Lung (tissue), 12 donors: ENCODE data around the gene UST. TPM values are rescaled to one million over a fixed set of nuclear protein-coding genes. Genes with fewer than 3 reads are reported as not detected.
A peak's percentile ranks its signal among the peaks of the same experiment; 100 is the strongest.
"Not testable (repeated sequence)": the region's sequence is repeated elsewhere in the genome, so short reads cannot be mapped to it uniquely, and the experiment has no call there.

Experiments
- ATAC-seq: fragments of 200-7000 bp; cut with Tn5 transposase; one replicate; pipeline ENCODE4 v1.9.1; 2020; ENCODE audit warnings: moderate number of reproducible peaks; ENCODE audit not compliant: insufficient read depth, low FRiP score
- DNase-seq, 3 donors: peaks; one replicate each; pipeline ENCODE4 v3.0.0-alpha.2; 2013 to 2017
- H3K27ac ChIP-seq, 2 donors: one replicate each; pipeline ENCODE4 v1.5.1; 2013; ENCODE audit warnings: mild to moderate bottlenecking in 2 of 2, moderate library complexity in 2 of 2, control low read depth in 1 of 2, inconsistent platforms in 1 of 2, low read depth in 1 of 2, low read length in 1 of 2
- H3K27me3 ChIP-seq, 3 donors: one replicate each; pipeline ENCODE4 v1.5.1; 2013; ENCODE audit warnings: low read length in 2 of 3; ENCODE audit not compliant: control insufficient read depth in 3 of 3, insufficient read depth in 3 of 3
- H3K36me3 ChIP-seq, 4 donors: one replicate each; pipeline ENCODE4 v1.5.1; 2013; ENCODE audit warnings: low read length in 4 of 4, mild to moderate bottlenecking in 1 of 4, moderate library complexity in 1 of 4; ENCODE audit not compliant: control insufficient read depth in 4 of 4, insufficient read depth in 4 of 4
- H3K4me1 ChIP-seq, 5 donors: one replicate each; pipeline ENCODE4 v1.5.1; 2013; ENCODE audit warnings: low read length in 5 of 5, mild to moderate bottlenecking in 2 of 5, moderate library complexity in 1 of 5; ENCODE audit not compliant: control insufficient read depth in 5 of 5, insufficient read depth in 5 of 5
- H3K4me3 ChIP-seq: one replicate; pipeline ENCODE4 v1.5.1; 2013; ENCODE audit warnings: mild to moderate bottlenecking, control low read depth, moderate library complexity
- H3K9ac ChIP-seq, 2 donors: one replicate each; pipeline ENCODE4 v1.5.1; 2013; ENCODE audit warnings: low read length in 2 of 2, control low read depth in 1 of 2; ENCODE audit not compliant: insufficient read depth in 1 of 2
- H3K9me3 ChIP-seq, 4 donors: one replicate each; pipeline ENCODE4 v1.5.1; 2013; ENCODE audit warnings: low read length in 3 of 4, mild to moderate bottlenecking in 1 of 4, moderate library complexity in 1 of 4; ENCODE audit not compliant: control insufficient read depth in 4 of 4, insufficient read depth in 3 of 4
- WGBS, 2 donors: extraction: QIAGEN DNeasy Blood & Tissue Kit; methylation state at CpG; one replicate each; pipeline ENCODE4 v1.1.7; 2013; 5-methylcytosine and 5-hydroxymethylcytosine counted together
- polyA plus RNA-seq, 2 donors: library from polyadenylated mRNA; stranded (reverse); fragments of 200-250 nt; gene quantifications; one replicate each; pipeline ENCODE4 v1.2.1, GENCODE V29; 2013
- total RNA-seq, 2 donors: library from RNA; depleted of rRNA in 1 of 2; stranded (reverse); fragments of >200 nt in 1 of 2; gene quantifications; one replicate each; pipeline ENCODE4 v1.2.1, GENCODE V29; 2014 to 2021
- TF ChIP-seq, protein P1 (sequence below): IDR thresholded peaks from 2 replicates; pipeline ENCODE4 v1.5.1; 2012; ENCODE audit warnings: mild to moderate bottlenecking; ENCODE audit errors: control extremely low read depth, extremely low read depth
- donor health status: control.
- donor health status: control.
- donor health status: Bipolar disorder and iron deficiency.
- donor health status: healthy.
- donor health status: DM: yes; HTN: yes; CAD: no.

Gene UST
- total and polyA plus RNA-seq, 4 donors, result 4.5 to 24.0 (median 7.1) TPM

DNA sequence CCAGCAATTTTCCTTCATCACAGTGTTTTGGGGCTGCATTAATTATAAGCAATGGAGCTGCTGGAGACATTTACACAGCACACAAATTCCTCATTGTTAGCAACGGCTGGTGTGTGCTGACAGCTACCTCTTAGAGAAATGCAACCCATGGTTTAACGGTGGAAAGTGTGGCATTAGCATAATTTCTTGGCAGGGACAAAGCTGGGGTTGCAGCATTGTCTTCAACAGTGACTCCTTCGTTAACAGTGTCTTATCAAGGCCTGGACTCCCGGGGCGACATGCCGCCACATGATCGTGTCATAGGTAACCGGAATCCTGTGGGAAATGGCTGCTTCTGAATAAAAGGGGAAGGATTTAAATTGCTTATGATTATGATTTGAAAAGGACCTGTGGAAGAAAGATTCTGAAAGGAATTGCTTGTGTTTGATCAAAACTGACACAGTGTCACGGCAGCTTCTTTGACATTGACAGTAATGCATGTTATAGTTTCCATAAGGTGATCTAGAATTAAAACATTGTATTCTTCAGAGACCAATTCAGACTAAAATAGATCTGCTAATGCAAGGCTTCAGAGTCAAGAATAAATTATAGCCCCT is 128.0 kb downstream of the UST start:
- Histone ChIP-seq H3K4me3 (no peak overlapping the region), H3K4me1 (peaks cover 0 to 5% (median 0%) of the 10 kb centered on the region in 5 donors), H3K36me3 (no peaks in the 10 kb centered on the region), H3K9ac (no peak overlapping the region), H3K27me3 (no peaks in the 10 kb centered on the region), H3K27ac (no peak overlapping the region), H3K9me3 (no peaks in the 10 kb centered on the region)
- ATAC-seq (no peak), DNase-seq (peak in 1 of 3 donors; percentile 55)
- TF ChIP-seq, protein P1, sequence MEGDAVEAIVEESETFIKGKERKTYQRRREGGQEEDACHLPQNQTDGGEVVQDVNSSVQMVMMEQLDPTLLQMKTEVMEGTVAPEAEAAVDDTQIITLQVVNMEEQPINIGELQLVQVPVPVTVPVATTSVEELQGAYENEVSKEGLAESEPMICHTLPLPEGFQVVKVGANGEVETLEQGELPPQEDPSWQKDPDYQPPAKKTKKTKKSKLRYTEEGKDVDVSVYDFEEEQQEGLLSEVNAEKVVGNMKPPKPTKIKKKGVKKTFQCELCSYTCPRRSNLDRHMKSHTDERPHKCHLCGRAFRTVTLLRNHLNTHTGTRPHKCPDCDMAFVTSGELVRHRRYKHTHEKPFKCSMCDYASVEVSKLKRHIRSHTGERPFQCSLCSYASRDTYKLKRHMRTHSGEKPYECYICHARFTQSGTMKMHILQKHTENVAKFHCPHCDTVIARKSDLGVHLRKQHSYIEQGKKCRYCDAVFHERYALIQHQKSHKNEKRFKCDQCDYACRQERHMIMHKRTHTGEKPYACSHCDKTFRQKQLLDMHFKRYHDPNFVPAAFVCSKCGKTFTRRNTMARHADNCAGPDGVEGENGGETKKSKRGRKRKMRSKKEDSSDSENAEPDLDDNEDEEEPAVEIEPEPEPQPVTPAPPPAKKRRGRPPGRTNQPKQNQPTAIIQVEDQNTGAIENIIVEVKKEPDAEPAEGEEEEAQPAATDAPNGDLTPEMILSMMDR, result no peak
- WGBS, 2 donors, result 67 to 80% methylated on average over 9 of the region's 9 CpGs

DNA sequence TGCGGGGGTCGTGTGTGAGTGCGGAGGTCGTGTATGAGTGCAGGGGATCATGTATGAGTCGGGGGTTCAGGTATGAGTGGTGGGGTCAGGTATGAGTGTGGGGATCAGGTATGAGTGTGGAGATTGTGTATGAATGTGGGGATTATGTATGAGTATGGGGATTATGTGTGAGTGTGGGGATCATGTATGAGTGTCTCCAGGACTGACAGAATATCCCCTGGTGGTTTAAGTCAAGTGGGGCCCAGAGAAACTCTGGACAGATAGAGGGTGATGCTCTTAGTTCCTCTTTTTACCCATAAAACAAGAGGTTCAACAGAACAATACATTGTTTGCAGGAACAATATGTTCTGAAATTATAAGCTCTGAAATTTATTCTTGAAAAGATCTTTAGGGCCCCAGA is 131.9 kb downstream of the UST start:
- no peaks in the 10 kb centered on the region for H3K27me3 ChIP-seq
- no peaks in the 10 kb centered on the region for H3K9me3 ChIP-seq
- no peaks in the 10 kb centered on the region for H3K36me3 ChIP-seq
- ATAC-seq (no peak), DNase-seq (no peak)
- TF ChIP-seq, protein P1, result no peak
- no peak overlapping the region for H3K9ac ChIP-seq
- H3K27ac ChIP-seq, result no peak overlapping the region
- no peak overlapping the region for H3K4me3 ChIP-seq
- WGBS, 2 donors, result 71 to 88% methylated on average over 5 of the region's 5 CpGs
- peaks cover 0 to 4% (median 0%) of the 10 kb centered on the region in 5 donors for H3K4me1 ChIP-seq

GRCh38 chr6:148880742-148881141 is 133.9 kb downstream of the UST start:
- not testable (repeated sequence) for H3K27ac ChIP-seq

DNA sequence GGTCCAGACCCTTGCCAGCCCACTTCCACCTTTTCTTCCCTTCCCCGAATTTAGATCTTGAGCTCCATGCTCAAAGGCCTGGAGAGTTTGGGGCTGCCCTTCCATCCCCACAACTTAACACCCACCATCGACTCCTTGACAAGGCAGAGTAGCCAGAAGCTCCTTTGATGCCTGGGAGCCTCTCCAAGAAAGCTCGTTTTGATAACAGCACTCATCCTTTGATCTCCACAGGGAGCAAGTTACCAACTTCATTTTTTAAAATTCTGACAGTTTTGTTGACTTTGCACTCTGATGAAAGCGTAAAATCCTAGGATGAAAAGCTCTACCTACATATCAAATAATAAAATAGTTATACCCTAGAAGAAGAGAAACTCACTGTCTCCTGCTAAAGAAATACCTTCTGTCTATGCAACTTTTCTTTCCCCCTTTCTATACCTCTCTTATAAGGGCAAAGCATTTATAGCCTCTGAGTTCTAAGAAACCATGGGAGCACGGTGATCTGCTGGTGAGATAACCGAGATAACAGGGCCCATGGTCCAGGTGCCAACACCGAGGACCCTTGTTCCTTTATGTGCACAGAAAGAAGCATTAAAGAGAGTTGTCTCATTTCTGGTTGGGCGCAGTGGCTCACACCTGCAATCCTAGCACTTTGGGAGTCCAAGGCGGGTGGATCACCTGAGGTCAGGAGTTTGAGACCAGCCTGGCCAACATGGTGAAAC is 134.9 kb downstream of the UST start:
- Histone ChIP-seq H3K36me3 (no peaks in the 10 kb centered on the region), H3K27me3 (no peaks in the 10 kb centered on the region), H3K4me1 (peaks cover 0 to 4% (median 0%) of the 10 kb centered on the region in 5 donors), H3K9me3 (no peaks in the 10 kb centered on the region), H3K27ac (no peak overlapping the region), H3K4me3 (no peak overlapping the region), H3K9ac (no peak overlapping the region)
- DNase-seq, result no peak
- WGBS, 2 donors, result 76 to 87% methylated on average over 9 of the region's 9 CpGs
- TF ChIP-seq, protein P1, result no peak
- ATAC-seq, result no peak

More at GRCh38 chr6:148880742-148881141, 133.9 kb downstream of the UST start:
- DNase-seq, H3K36me3 ChIP-seq, H3K9me3 ChIP-seq, ATAC-seq, H3K4me3 ChIP-seq, H3K4me1 ChIP-seq, H3K9ac ChIP-seq, H3K27me3 ChIP-seq: not testable (repeated sequence)
- 90 to 95% methylated on average over 7 of the region's 7 CpGs for WGBS, 2 donors
